H9 (cell line): Measurements from ENCODE around the gene SETD5. TPM values are rescaled to one million over a fixed set of nuclear protein-coding genes. Genes with fewer than 3 reads are reported as not detected.

Source experiments
- DNase-seq: peaks from one replicate; pipeline ENCODE4 v3.0.0-alpha.2; 2017
- H2AFZ ChIP-seq: one replicate; pipeline ENCODE4 v1.6.1; 2013; ENCODE audit warnings: mild to moderate bottlenecking, low read length, control low read depth, moderate library complexity
- H2AK5ac ChIP-seq: 2 replicates; pipeline ENCODE4 v1.6.1; 2013; ENCODE audit warnings: low read length, control low read depth, mixed read lengths; ENCODE audit not compliant: insufficient read length
- H2BK120ac ChIP-seq: one replicate; pipeline ENCODE4 v1.6.1; 2013; ENCODE audit warnings: low read depth, mild to moderate bottlenecking, low read length, control low read depth, inconsistent platforms; ENCODE audit not compliant: poor library complexity, severe bottlenecking
- H2BK12ac ChIP-seq: 2 replicates; pipeline ENCODE4 v1.6.1; 2013; ENCODE audit warnings: low read length, control low read depth, mixed read lengths, low read depth; ENCODE audit not compliant: insufficient read length
- H2BK15ac ChIP-seq: 2 replicates; pipeline ENCODE4 v1.6.1; 2013; ENCODE audit warnings: low read depth, low read length, control low read depth
- H2BK20ac ChIP-seq: one replicate; pipeline ENCODE4 v1.6.1; 2013; ENCODE audit warnings: low read depth, mild to moderate bottlenecking, low read length, control low read depth, inconsistent platforms; ENCODE audit not compliant: poor library complexity, severe bottlenecking
- H2BK5ac ChIP-seq: 2 replicates; pipeline ENCODE4 v1.6.1; 2013; ENCODE audit warnings: low read length, control low read depth, mixed read lengths; ENCODE audit not compliant: insufficient read length
- H3K14ac ChIP-seq: 2 replicates; pipeline ENCODE4 v1.6.1; 2013; ENCODE audit warnings: low read length, control low read depth; ENCODE audit not compliant: insufficient read depth
- H3K18ac ChIP-seq: 2 replicates; pipeline ENCODE4 v1.6.1; 2013; ENCODE audit warnings: low read depth, mild to moderate bottlenecking, mixed read lengths, low read length, control low read depth; ENCODE audit not compliant: insufficient read length
- H3K23ac ChIP-seq: 2 replicates; pipeline ENCODE4 v1.6.1; 2013; ENCODE audit warnings: low read length, control low read depth, mixed read lengths, low read depth; ENCODE audit not compliant: insufficient read length
- H3K23me2 ChIP-seq: 2 replicates; pipeline ENCODE4 v1.6.1; 2013; ENCODE audit warnings: low read depth, mild to moderate bottlenecking, mixed read lengths, low read length, control low read depth; ENCODE audit not compliant: insufficient read length, poor library complexity, severe bottlenecking
- H3K27ac ChIP-seq: 2 replicates; pipeline ENCODE4 v1.5.1; 2013; ENCODE audit warnings: low read length, control low read depth, mixed read lengths, low read depth; ENCODE audit not compliant: insufficient read length
- H3K27me3 ChIP-seq: 2 replicates; pipeline ENCODE4 v1.6.1; 2013; ENCODE audit warnings: low read length, control low read depth, inconsistent platforms; ENCODE audit not compliant: insufficient read depth
- H3K4ac ChIP-seq: 2 replicates; pipeline ENCODE4 v1.6.1; 2013; ENCODE audit warnings: low read depth, mild to moderate bottlenecking, control low read depth, inconsistent platforms, low read length, moderate library complexity
- H3K4me1 ChIP-seq: 2 replicates; pipeline ENCODE4 v1.6.1; 2013; ENCODE audit warnings: low read length, control low read depth, inconsistent platforms; ENCODE audit not compliant: insufficient read depth
- H3K4me2 ChIP-seq: 2 replicates; pipeline ENCODE4 v1.6.1; 2013; ENCODE audit warnings: low read length, control low read depth, mixed read lengths; ENCODE audit not compliant: insufficient read length, insufficient read depth
- H3K56ac ChIP-seq: 2 replicates; pipeline ENCODE4 v1.6.1; 2013; ENCODE audit warnings: low read depth, mild to moderate bottlenecking, mixed read lengths, low read length, control low read depth; ENCODE audit not compliant: insufficient read length
- H3K79me1 ChIP-seq: 2 replicates; pipeline ENCODE4 v1.6.1; 2013; ENCODE audit warnings: low read depth, mild to moderate bottlenecking, moderate library complexity, low read length, control low read depth, inconsistent platforms; ENCODE audit not compliant: insufficient read depth, poor library complexity, severe bottlenecking
- H3K79me2 ChIP-seq: 2 replicates; pipeline ENCODE4 v1.6.1; 2013; ENCODE audit warnings: low read length, control low read depth, inconsistent platforms; ENCODE audit not compliant: insufficient read depth
- H3K9ac ChIP-seq: 2 replicates; pipeline ENCODE4 v1.6.1; 2013; ENCODE audit warnings: low read length, control low read depth, mixed read lengths; ENCODE audit not compliant: insufficient read length; ENCODE audit errors: extremely low read depth
- H3K9me3 ChIP-seq: one replicate; pipeline ENCODE4 v1.6.1; 2013; ENCODE audit warnings: low read depth, low read length, inconsistent platforms; ENCODE audit not compliant: control insufficient read depth
- H3T11ph ChIP-seq: one replicate; pipeline ENCODE4 v1.6.1; 2013; ENCODE audit warnings: mild to moderate bottlenecking, low read length, control low read depth, inconsistent platforms
- H4K20me1 ChIP-seq: one replicate; pipeline ENCODE4 v1.6.1; 2013; ENCODE audit not compliant: control insufficient read depth, insufficient read length, insufficient read depth
- H4K5ac ChIP-seq: 2 replicates; pipeline ENCODE4 v1.6.1; 2013; ENCODE audit warnings: low read depth, mild to moderate bottlenecking, mixed read lengths, low read length, control low read depth; ENCODE audit not compliant: insufficient read length
- H4K8ac ChIP-seq: replicated peaks from 2 replicates; pipeline ENCODE4 v1.6.1; 2013; ENCODE audit warnings: low read length, control low read depth, mixed read lengths, low read depth; ENCODE audit not compliant: insufficient read length
- H4K91ac ChIP-seq: 2 replicates; pipeline ENCODE4 v1.6.1; 2013; ENCODE audit warnings: low read depth, mild to moderate bottlenecking, moderate library complexity, mixed read lengths, low read length, control low read depth; ENCODE audit not compliant: insufficient read length
- H3K27ac Mint-ChIP-seq, 3 experiments: 2 replicates in 2 of 3; 3 replicates in 1 of 3; pipeline ENCODE4 v1.8.0; 2020 to 2021; ENCODE audit warnings: mixed read lengths in 3 of 3, mild to moderate bottlenecking in 1 of 3, moderate library complexity in 1 of 3
- H3K27me3 Mint-ChIP-seq: 2 replicates; pipeline ENCODE4 v1.8.0; 2021; ENCODE audit warnings: low read depth, mild to moderate bottlenecking, moderate library complexity, mixed read lengths
- H3K36me3 Mint-ChIP-seq, 3 experiments: 2 replicates in 2 of 3; 3 replicates in 1 of 3; pipeline ENCODE4 v1.8.0; 2020 to 2021; ENCODE audit warnings: low read depth in 3 of 3, mixed read lengths in 3 of 3; ENCODE audit not compliant: insufficient read depth in 1 of 3
- H3K4me1 Mint-ChIP-seq, 2 experiments: 2 replicates each; pipeline ENCODE4 v1.8.0; 2020; ENCODE audit warnings: mixed read lengths in 2 of 2
- H3K4me3 Mint-ChIP-seq, 2 experiments: 2 replicates in 1 of 2; 3 replicates in 1 of 2; pipeline ENCODE4 v1.8.0; 2020 to 2021; ENCODE audit warnings: mild to moderate bottlenecking in 2 of 2, mixed read lengths in 2 of 2, moderate library complexity in 1 of 2
- H3K9me3 Mint-ChIP-seq, 2 experiments: 2 replicates in 1 of 2; 3 replicates in 1 of 2; pipeline ENCODE4 v1.8.0; 2020; ENCODE audit warnings: mild to moderate bottlenecking in 2 of 2, mixed read lengths in 2 of 2, moderate library complexity in 1 of 2
- CTCF ChIP-seq: fragments of 200-600 bp; sonication (generic); conservative IDR thresholded peaks from 3 replicates; pipeline ENCODE4 v1.8.0; 2021; ENCODE audit warnings: antibody characterized with exemption, mild to moderate bottlenecking
- WGBS: extraction: QIAGEN DNeasy Blood & Tissue Kit; methylation state at CpG from one replicate; pipeline ENCODE4 v1.1.7; 2013; ENCODE audit warnings: missing lambda C conversion rate, low lambda C conversion rate, mixed read lengths; ENCODE audit not compliant: insufficient read length; ENCODE audit errors: extremely low coverage; 5-methylcytosine and 5-hydroxymethylcytosine counted together
- total RNA-seq: library from RNA; stranded (reverse); gene quantifications from 2 replicates; pipeline ENCODE4 v1.2.1, GENCODE V29; 2021

Gene SETD5
- total RNA-seq, 1 experiment from 2014 or later: 207 TPM

GRCh38 chr3:9441501-9442221 lies 44.2 kb downstream of the SETD5 start:
- Histone ChIP-seq H3K9me3 (no peaks in the 10 kb centered on the region), H3K79me1 (no peaks in the 10 kb centered on the region), H2AFZ (no peak overlapping the region), H4K5ac (no peak overlapping the region), H3K4me2 (no peak overlapping the region), H2BK120ac (no peak overlapping the region), H3K4ac (no peak overlapping the region), H2BK5ac (no peak overlapping the region), H3K56ac (no peak overlapping the region), H3T11ph (no peak overlapping the region), H3K4me1 (no peaks in the 10 kb centered on the region), H3K79me2 (no peaks in the 10 kb centered on the region), H3K23ac (no peak overlapping the region), H3K27ac (no peak overlapping the region), H4K8ac (no peak overlapping the region), H3K18ac (no peak overlapping the region), H4K91ac (no peak overlapping the region), H3K27me3 (no peaks in the 10 kb centered on the region), H2BK12ac (no peak overlapping the region), H2BK15ac (no peak overlapping the region), H4K20me1 (no peaks in the 10 kb centered on the region), H2BK20ac (no peak overlapping the region), H2AK5ac (no peak overlapping the region), H3K9ac (no peak overlapping the region), H3K14ac (no peak overlapping the region), H3K23me2 (no peaks in the 10 kb centered on the region)
- Mint-ChIP-seq H3K9me3 (no peaks in the 10 kb centered on the region), H3K36me3 (peaks cover 45 to 94% (median 84%) of the 10 kb centered on the region in 3 experiments), H3K27me3 (no peaks in the 10 kb centered on the region), H3K27ac (no peak overlapping the region; a peak in 2 of 7 replicates), H3K4me3 (no peak overlapping the region), H3K4me1 (no peaks in the 10 kb centered on the region)
- WGBS: no CpG with 5 or more reads among the region's 11 CpGs
- no peak for DNase-seq
- no peak for TF ChIP-seq CTCF
